GM18951 (cell line): Measurements from ENCODE around the gene TMEM184B.

Experiments
- POLR2A ChIP-seq: IDR thresholded peaks from 4 replicates; pipeline ENCODE4 v1.6.1; 2011; ENCODE audit warnings: mild to moderate bottlenecking; ENCODE audit not compliant: insufficient read length, insufficient read depth; ENCODE audit errors: extremely low read depth
- in situ Hi-C: fragments of 300-500 bp; cut with MboI; formaldehyde crosslinking; loops from one replicate; pipeline ENCODE4 v1.12.0; 2022; ENCODE audit warnings: low sequenced_read_pairs, mixed read lengths, inconsistent platforms; ENCODE audit not compliant: unreplicated experiment

The TMEM184B gene

DNA sequence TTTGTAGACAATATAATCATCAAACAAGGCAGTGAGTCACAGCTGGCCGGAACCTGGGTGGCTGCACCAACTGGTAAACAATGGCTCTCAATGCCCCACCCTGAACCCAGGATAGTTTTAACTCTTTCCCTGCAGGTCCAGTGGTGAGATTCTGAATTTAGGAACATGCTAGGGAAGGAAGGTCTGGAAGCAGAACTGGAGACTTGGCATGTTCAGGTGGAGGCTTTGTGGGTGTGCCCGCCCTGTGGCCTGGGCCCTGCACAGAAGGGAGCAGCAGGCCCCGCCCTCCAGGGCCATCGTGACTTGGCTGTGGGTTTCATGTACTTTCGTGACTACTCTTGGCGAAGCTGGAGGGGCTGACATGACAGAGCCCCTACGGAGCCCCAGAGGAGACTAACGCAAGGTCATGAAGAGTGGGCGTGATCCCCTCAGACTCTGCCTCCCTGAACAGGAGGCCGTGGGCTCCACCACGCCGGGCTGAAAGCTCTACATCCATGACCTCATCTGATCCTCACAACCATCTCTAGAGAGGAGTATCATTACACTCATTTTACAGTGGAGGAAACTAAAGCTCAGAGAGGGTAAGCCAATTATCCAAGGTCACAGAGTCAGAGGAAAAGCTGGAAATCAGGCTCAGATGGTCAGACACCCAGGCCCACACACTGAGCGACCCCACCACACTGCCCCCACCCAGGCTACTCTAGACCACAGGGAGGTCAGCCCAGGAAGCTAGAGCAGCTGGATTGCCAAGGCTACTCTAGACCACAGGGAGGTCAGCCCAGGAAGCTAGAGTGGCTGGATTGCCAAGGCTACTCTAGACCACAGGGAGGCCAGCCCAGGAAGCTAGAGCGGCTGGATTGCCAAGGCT lies 43.7 kb downstream of the TMEM184B start:
- in situ Hi-C loops: no loop called here
- TF ChIP-seq POLR2A: no peak

- in situ Hi-C loops: no loop called here
- no peak for TF ChIP-seq POLR2A
These were observed 44.4 kb downstream of the TMEM184B start for GRCh38 chr22:38228326-38228872.

DNA sequence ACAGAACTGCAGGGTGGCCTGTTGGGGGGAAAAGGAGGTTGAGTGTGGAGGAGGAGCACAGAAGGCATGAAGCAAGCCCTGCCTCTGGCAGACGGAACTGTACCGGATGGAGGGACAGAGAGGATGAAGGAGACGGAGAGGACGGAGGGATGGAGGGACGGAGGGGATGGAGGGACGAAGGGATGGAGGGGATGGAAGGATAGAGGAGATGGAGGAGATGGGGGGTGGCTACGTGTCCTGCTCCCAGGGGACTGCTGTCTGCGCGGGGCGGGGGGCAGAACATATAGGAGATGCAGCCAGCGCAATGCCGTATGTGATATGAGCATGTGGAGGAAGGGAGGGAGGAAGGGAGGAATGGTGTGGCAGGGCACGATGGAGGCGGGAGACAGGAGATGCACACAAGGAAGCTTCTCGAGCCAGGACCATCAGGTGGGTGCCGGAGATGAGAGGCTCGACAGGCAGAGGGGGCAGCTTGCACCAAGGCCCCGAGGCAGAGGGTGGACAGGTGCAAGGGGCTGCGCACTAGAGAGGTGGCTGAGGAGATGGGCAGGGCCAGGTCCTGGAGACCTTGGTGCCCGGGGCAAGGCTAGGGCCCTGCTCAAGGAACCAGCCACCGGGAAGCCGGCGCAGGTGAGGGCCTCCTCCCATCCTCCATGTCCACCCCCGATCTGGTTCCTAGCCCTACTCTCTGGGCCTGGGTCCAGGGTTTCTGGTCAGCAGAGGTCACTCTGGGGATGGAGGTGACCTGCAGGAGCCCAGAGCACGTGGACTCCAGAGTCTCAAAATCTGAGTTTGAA lies 45.8 kb downstream of the TMEM184B start:
- TF ChIP-seq POLR2A: no peak
- in situ Hi-C loops: no loop called here

DNA sequence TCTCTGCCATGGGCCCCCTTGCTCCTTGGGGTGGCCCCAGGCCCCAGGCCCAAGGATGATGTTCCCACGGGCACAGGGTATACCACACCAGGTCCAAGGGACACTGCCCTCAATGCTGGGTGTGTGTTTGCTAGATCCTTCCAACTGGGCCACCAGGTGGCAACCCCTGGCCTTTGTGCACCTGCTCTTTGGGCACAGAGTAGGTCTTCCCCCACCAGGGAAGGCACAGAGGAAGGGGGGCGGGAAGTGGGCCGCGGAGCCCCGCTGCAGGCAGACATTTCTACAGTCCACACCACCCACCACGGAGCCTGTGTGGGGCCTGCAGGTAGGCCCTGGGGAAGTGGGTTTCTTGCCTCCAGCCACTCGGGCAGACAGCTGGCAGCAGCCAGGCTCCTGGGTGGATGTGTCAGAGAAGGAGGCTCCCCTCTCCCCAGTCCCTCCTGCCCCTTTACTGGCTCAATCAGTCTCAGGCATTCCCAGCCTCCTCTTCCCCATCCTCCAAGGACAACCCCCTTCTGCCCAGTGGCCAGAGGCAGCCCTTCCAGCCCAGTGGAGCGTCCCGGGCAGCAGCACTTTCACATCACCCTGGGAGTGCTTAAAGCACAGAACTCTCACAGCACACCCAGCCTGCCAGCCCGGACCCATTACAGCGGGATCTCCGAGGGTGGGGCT lies 49.4 kb downstream of the TMEM184B start:
- TF ChIP-seq POLR2A: no peak
- in situ Hi-C loops: no loop called here

- in situ Hi-C loops: no loop called here
These were observed 50.1 kb downstream of the TMEM184B start for GRCh38 chr22:38222797-38223119.

DNA sequence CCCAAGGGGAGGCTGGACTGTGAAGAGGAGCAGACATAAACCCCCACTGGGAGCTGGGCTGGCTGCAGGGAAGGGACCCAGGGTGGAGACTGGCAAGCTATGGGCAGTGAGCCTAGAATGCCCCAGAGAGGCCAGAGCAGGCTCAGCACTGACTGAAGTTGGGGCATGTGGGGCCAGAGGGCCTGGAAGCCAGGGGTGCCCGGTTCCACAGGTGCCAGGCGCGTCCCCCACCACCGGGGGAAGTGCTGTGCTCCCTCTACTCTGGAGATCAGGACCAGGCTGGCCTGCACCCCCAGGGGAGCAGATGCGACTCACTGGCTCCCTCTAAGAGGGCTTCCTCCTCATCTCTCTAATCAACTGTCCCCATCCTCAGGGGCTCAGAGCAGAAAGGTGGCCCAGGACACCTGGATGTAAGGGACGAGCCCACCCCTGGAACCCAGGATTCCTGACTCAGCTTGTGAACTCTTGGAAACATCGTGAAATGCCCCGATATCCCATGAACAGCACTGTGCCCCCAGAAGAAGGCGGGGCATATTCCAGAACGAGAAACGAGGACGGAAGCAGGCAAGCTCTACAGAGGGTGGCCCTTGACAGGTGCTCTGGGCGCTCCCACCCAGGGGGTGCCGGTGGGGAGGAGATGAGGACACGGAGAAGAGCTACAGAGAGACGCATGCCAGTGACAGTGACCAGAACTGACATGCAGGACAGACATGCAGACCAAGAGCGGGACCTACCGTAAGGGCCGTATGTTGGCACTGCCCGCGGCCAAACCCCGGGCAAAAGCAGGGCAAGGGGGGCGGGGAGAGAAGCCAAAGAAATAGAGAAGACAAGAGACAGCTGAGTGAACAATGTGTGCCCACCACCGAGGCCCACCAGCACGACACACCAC lies 50.7 kb downstream of the TMEM184B start:
- no peak for TF ChIP-seq POLR2A
- in situ Hi-C loops: no loop called here

More at GRCh38 chr22:38222797-38223119, 50.1 kb downstream of the TMEM184B start:
- no peak for TF ChIP-seq POLR2A

- in situ Hi-C loops: no loop called here
- no peak for TF ChIP-seq POLR2A
These were observed 51.4 kb downstream of the TMEM184B start for GRCh38 chr22:38221407-38221806.

DNA sequence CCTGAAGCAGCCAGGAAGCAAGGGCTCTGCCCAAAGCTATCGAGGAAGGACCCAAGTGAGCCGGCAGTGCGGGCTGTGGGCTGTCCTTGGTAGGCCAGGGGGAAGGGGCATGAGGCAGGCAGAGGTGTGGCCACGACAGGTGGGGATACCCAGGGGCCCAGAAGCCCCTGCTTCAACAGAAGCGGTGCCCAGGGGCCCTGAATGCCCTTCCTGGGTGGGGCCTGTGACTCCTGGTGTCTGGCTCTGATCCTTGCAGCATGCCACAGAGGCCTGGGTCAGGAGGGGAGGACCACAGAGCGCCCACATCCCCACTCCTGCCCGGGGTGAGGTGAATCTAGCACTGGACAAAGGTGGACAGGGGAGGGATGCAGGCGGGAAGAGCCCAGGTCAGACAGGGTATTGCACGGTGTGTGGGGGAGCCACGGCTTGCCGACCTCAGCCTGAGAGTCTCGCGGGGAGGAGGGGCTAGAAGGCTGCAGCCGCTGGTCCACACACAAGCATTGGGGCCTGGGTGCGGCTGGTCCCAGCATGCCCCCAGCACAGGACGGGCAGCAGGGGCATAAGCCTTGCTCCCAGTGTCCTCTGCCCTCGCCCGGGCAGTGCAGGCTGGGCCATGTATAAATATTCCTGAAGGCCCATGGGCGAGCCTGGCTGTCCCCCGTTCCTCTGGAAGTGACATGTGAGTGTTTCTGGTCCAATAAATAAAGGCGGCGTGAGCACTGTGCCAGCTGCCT lies 52.0 kb downstream of the TMEM184B start:
- in situ Hi-C loops: no loop called here
- TF ChIP-seq POLR2A: no peak

GRCh38 chr22:38220163-38220562 lies 52.6 kb downstream of the TMEM184B start:
- no peak for TF ChIP-seq POLR2A
- in situ Hi-C loops: no loop called here

- in situ Hi-C loops: no loop called here
- no peak for TF ChIP-seq POLR2A
These were observed 53.2 kb downstream of the TMEM184B start for GRCh38 chr22:38219632-38220031.

DNA sequence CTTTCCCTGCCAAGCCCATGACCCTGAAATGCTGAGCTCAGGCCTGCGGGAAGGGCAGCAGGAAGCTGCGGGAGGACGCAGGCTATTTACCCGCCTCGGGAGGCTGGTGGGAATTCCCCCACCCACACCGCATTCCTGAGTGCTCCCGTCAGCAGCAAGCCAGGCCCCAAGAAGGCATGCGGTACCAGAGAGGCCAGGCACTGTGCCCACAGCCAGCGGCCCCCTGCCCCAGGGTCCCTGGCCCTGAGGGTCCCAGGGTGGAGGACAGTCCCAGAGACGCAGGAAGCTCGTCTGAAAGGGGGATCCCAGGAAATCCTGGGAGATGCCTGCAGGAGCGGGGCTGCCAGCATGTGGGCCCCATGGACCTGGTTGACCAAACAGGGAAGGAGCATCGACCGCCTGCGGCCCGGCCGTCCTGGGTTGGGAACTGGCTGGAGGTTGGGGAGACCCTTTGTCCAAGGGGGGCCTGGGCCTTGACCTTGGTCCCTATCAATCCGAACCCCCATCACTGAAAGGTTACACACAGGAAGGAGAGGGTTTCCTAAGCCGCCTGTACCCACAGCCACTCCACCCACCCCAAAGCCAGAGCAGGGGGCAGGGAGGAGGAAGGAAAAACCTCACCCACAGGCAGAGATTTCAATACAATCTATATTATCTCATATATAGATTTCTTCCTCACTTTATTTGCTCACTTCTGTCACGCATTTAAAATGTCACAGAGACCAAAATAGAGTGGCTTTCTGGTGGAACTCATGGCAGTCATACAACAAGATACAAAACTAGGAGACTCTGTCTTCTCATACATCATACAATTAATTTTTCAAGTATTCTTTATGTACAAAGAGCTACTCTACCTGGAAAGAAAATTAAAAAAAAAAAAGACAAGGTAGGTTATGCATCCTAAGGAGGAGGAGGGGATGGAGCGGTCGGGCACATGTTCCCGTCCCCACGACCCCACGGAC lies 53.9 kb downstream of the TMEM184B start:
- TF ChIP-seq POLR2A: no peak
- in situ Hi-C loops: no loop called here
